OCI-LY7 (cell line): ENCODE measurements around the gene CORO7. TPM values are rescaled to one million over a fixed set of nuclear protein-coding genes. Genes with fewer than 3 reads are reported as not detected.

ENCODE experiments used
- Bru-seq: library from RNA; stranded (reverse); fragments of 400-500 nt; gene quantifications from one replicate; lab custom pipeline; 2021; lab: Mats Ljungman, UMichigan
- BruChase-seq, 2 experiments: library from RNA; stranded (reverse); fragments of 400-500 nt; gene quantifications; one replicate each; lab custom pipeline; 2021; lab: Mats Ljungman, UMichigan
- BruUV-seq: library from RNA; stranded (reverse); fragments of 400-500 nt; replicated peaks from 2 replicates; lab custom pipeline; 2021; lab: Mats Ljungman, UMichigan
- CTCF ChIA-PET: fragments of 300-600 bp; sonication (Branson Sonifier 250); formaldehyde crosslinking; loops from one replicate; lab custom pipeline; 2022; ENCODE audit warnings: antibody characterized with exemption; ENCODE audit not compliant: unreplicated experiment; lab: Charles Lee
- POLR2A ChIA-PET: fragments of 300-600 bp; sonication (Branson Sonifier 250); formaldehyde crosslinking; loops from one replicate; lab custom pipeline; 2022; ENCODE audit warnings: antibody characterized with exemption; lab: Charles Lee
- DNase-seq: peaks from one replicate; pipeline ENCODE4 v3.0.0-alpha.2; 2015; ENCODE audit warnings: low spot score
- H2AFZ ChIP-seq: fragments of 200-600 bp; sonication (generic), shearing (Covaris generic); 2 replicates; pipeline ENCODE4 v1.6.1; 2014; ENCODE audit warnings: mild to moderate bottlenecking, antibody characterized with exemption, low read length, moderate library complexity
- H3K27ac ChIP-seq: fragments of 200-600 bp; sonication (generic); 2 replicates; pipeline ENCODE4 v1.5.1; 2014; ENCODE audit warnings: mixed run types, low read depth, mild to moderate bottlenecking, moderate library complexity, low read length, inconsistent platforms; ENCODE audit not compliant: poor library complexity, severe bottlenecking
- H3K36me3 ChIP-seq: fragments of 200-600 bp; sonication (generic); 2 replicates; pipeline ENCODE4 v1.6.1; 2014; ENCODE audit warnings: mild to moderate bottlenecking, antibody characterized with exemption, low read length, moderate library complexity, mixed read lengths; ENCODE audit not compliant: insufficient read depth
- H3K4me1 ChIP-seq: fragments of 200-600 bp; sonication (generic); 2 replicates; pipeline ENCODE4 v1.5.1; 2014; ENCODE audit warnings: mild to moderate bottlenecking, low read length; ENCODE audit not compliant: insufficient read depth, poor library complexity, severe bottlenecking
- H3K4me2 ChIP-seq: fragments of 200-600 bp; sonication (generic); 2 replicates; pipeline ENCODE4 v1.6.1; 2014; ENCODE audit warnings: mild to moderate bottlenecking, low read length
- H3K4me3 ChIP-seq: fragments of 200-600 bp; sonication (generic); 2 replicates; pipeline ENCODE4 v1.5.1; 2014; ENCODE audit warnings: mild to moderate bottlenecking, low read depth, low read length; ENCODE audit not compliant: poor library complexity, severe bottlenecking
- H3K79me2 ChIP-seq: fragments of 200-600 bp; sonication (generic); 2 replicates; pipeline ENCODE4 v1.6.1; 2016; ENCODE audit warnings: low read depth, mild to moderate bottlenecking, low read length, moderate library complexity, mixed read lengths; ENCODE audit not compliant: insufficient read depth
- H3K9me2 ChIP-seq: fragments of 200-600 bp; sonication (generic); 2 replicates; pipeline ENCODE4 v1.6.1; 2016; ENCODE audit warnings: mild to moderate bottlenecking, low read length, mixed read lengths; ENCODE audit not compliant: insufficient read depth
- H3K9me3 ChIP-seq: fragments of 200-600 bp; sonication (generic); 2 replicates; pipeline ENCODE4 v1.6.1; 2014; ENCODE audit warnings: mild to moderate bottlenecking, mixed run types, low read length, mixed read lengths
- H4K20me1 ChIP-seq: fragments of 200-600 bp; sonication (generic); 2 replicates; pipeline ENCODE4 v1.6.1; 2014; ENCODE audit warnings: mild to moderate bottlenecking, antibody characterized with exemption, low read length, moderate library complexity, mixed read lengths; ENCODE audit not compliant: insufficient read depth
- CTCF ChIP-seq: fragments of 200-600 bp; sonication (generic); conservative IDR thresholded peaks from 2 replicates; pipeline ENCODE4 v1.5.1; 2014; ENCODE audit warnings: mild to moderate bottlenecking, antibody characterized with exemption, low read length, moderate library complexity, mixed read lengths
- EZH2phosphoT487 ChIP-seq: fragments of 200-600 bp; sonication (generic); IDR thresholded peaks from 2 replicates; pipeline ENCODE4 v1.6.1; 2018; ENCODE audit warnings: low read depth, borderline replicate concordance, mild to moderate bottlenecking, mixed run types, antibody characterized with exemption, low read length, moderate library complexity, mixed read lengths
- intact Hi-C: fragments of 100-400 bp; cut with micrococcal nuclease; formaldehyde crosslinking; loops from one replicate; pipeline ENCODE4 v1.10.0; 2022; ENCODE audit not compliant: unreplicated experiment
- long read RNA-seq: library from polyadenylated mRNA; stranded (forward); transcript quantifications from one replicate; pipeline ENCODE4 v2.0.0, GENCODE V29; 2022
- total RNA-seq, 2 experiments: library from RNA; depleted of rRNA in 1 of 2; stranded (reverse); fragments of >200 nt in 1 of 2; shearing (Covaris generic) in 1 of 2; gene quantifications; 2 replicates each; pipeline ENCODE4 v1.2.3, GENCODE V29; 2014 to 2022

The CORO7 gene
- 64.0 and 77.2 TPM in 2 replicates for total RNA-seq (2014; rRNA removed; shearing (Covaris generic))
- 112 and 115 TPM in 2 replicates for total RNA-seq (2022)
- Bru-seq, nascent RNA = percentile 64 among the genes with signal in this experiment
- percentile 91 among the genes with signal in this experiment for BruChase-seq, experiment 1, labeled RNA remaining after a 6-hour chase
- percentile 83 among the genes with signal in this experiment for BruChase-seq, experiment 2, labeled RNA remaining after a 2-hour chase
- long read RNA-seq, transcript CORO7-201 (28 exons, 3,540 nt) = major isoform, 107 of 232 reads
- long read RNA-seq, partial matches to known transcripts = 61 of 232 reads
- long read RNA-seq, other reads (novel, unspliced or antisense) = 64 of 232 reads

GRCh38 chr16:4416200-4417032 is at the start of gene CORO7:
Gene CORO7 (minus strand): TSS chr16:4416596. CDS start chr16:4416518, 78 bp downstream.
- intact Hi-C loops = loop anchor here (2.0 to 10.0 kb wide), 3 partner anchors 58 to 198 kb away; partner anchors contain the start of genes NMRAL1 and UBALD1
- Histone ChIP-seq H3K4me2 (peak within 1 kb of the TSS; percentile 99), H3K36me3 (peaks cover 14% of the 10 kb centered on the region; the same call in 1 of the 2 replicates), H3K9me3 (no peaks in the 10 kb centered on the region), H4K20me1 (peaks cover 8% of the 10 kb centered on the region), H3K79me2 (peaks cover 24% of the 10 kb centered on the region), H3K4me1 (peaks cover 30% of the 10 kb centered on the region), H3K27ac (peak within 1 kb of the TSS; percentile 75), H3K9me2 (no peaks in the 10 kb centered on the region), H2AFZ (peak within 1 kb of the TSS; percentile 76), H3K4me3 (peak within 1 kb of the TSS; percentile 98)
- POLR2A ChIA-PET = interaction anchor here (0.9 to 1.3 kb wide), 2 partner anchors 10 to 115 kb away, joined by 3 to 4 read pairs; no protein-coding TSS in a partner anchor
- TF ChIP-seq EZH2phosphoT487 (no peak), CTCF (no peak)
- DNase-seq = peak; percentile 96
- BruUV-seq = no TSS peak
- CTCF ChIA-PET = interaction anchor here (1.0 kb wide), 1 partner anchor 16 kb away, joined by 3 read pairs; no protein-coding TSS in a partner anchor

- CTCF ChIA-PET = no interaction called here
- Histone ChIP-seq H3K27ac (no peak overlapping the region), H4K20me1 (no peaks in the 10 kb centered on the region), H3K4me3 (no peak overlapping the region), H3K9me3 (no peaks in the 10 kb centered on the region), H3K36me3 (peaks cover 85% of the 10 kb centered on the region), H3K9me2 (no peaks in the 10 kb centered on the region), H3K4me1 (no peaks in the 10 kb centered on the region), H3K79me2 (no peaks in the 10 kb centered on the region), H2AFZ (no peak overlapping the region), H3K4me2 (no peak overlapping the region)
- no TSS peak for BruUV-seq
- POLR2A ChIA-PET = no interaction called here
- intact Hi-C loops = no loop called here
- no peak for TF ChIP-seq EZH2phosphoT487
- no peak for TF ChIP-seq CTCF
- DNase-seq = no peak
Observed at GRCh38 chr16:4463522-4464163, 47.2 kb upstream of the CORO7 start.
